Measurements from ENCODE around the gene ACY1. TPM values are rescaled to one million over a fixed set of nuclear protein-coding genes. Genes with fewer than 3 reads are reported as not detected.

ACY1 gene
- total RNA-seq, 1 experiment from 2014 or later = 50.3 TPM

- TF ChIP-seq REST (IDR thresholded peaks at IDR 0.05; ENCODE audit: insufficient read depth in 1 of 2, low read depth in 2 of 2, low read length in 1 of 2) (no peak), SIN3A (IDR thresholded peaks at IDR 0.05; ENCODE audit: borderline replicate concordance, insufficient read depth, low read depth, low read length) (no peak), POLR2AphosphoS5 (IDR thresholded peaks at IDR 0.05; ENCODE audit: low read depth, low read length) (no peak), TCF7L2 (IDR thresholded peaks at IDR 0.05; ENCODE audit: low read depth, low read length) (no peak)
- TF ChIP-seq, protein P1, sequence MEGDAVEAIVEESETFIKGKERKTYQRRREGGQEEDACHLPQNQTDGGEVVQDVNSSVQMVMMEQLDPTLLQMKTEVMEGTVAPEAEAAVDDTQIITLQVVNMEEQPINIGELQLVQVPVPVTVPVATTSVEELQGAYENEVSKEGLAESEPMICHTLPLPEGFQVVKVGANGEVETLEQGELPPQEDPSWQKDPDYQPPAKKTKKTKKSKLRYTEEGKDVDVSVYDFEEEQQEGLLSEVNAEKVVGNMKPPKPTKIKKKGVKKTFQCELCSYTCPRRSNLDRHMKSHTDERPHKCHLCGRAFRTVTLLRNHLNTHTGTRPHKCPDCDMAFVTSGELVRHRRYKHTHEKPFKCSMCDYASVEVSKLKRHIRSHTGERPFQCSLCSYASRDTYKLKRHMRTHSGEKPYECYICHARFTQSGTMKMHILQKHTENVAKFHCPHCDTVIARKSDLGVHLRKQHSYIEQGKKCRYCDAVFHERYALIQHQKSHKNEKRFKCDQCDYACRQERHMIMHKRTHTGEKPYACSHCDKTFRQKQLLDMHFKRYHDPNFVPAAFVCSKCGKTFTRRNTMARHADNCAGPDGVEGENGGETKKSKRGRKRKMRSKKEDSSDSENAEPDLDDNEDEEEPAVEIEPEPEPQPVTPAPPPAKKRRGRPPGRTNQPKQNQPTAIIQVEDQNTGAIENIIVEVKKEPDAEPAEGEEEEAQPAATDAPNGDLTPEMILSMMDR (IDR thresholded peaks at IDR 0.05) = no peak
- Histone ChIP-seq H3K4me1 (ENCODE audit: control insufficient read depth, insufficient read depth, low read length) (no peaks in the 10 kb centered on the region), H3K27ac (ENCODE audit: low read length) (no peak overlapping the region), H3K27me3 (ENCODE audit: control insufficient read depth, insufficient read depth, low read length) (no peaks in the 10 kb centered on the region), H3K36me3 (ENCODE audit: control insufficient read depth, insufficient read depth, low read length) (no peaks in the 10 kb centered on the region), H3K4me3 (ENCODE audit: low read depth in 2 of 2, low read length in 2 of 2) (no peak overlapping the region), H3K9me3 (ENCODE audit: control insufficient read depth, insufficient read depth, low read depth, low read length) (no peaks in the 10 kb centered on the region)
- intact Hi-C loops (cut with micrococcal nuclease; ENCODE audit: unreplicated experiment) (no loop called here), in situ Hi-C loops (cut with HindIII; ENCODE audit: low pct_unique_long_range_greater_than_20kb, low sequenced_read_pairs) (no loop called here)
- ATAC-seq = no peak
- ChIA-PET POLR2A (no interaction called here), CTCF (no interaction called here)
- no peak for DNase-seq (ENCODE audit: low read depth, low spot score)
- no TSS peak for BruUV-seq (replicated peaks)
Measured at GRCh38 chr3:51960386-51960785, 22.9 kb upstream of the ACY1 start.

DNA sequence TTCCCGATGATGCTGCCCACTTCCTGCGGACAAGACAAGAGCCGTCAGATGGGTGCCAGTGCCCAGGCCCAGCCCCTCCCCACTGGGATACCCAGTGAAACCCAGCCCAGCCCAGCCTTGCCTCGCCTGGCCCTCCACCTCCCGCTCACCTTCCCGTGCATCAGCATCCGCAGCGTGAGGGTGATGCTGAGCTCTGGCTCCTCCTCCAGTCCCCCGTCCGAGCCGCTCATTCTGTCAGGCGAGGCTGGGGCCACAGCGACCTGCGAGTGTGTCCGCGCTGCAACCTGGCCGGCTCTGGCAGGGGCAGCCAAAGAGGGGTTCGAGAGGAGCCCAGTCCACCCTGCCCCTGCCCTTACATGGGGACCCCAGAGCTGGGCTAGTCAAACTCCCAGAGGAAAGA is 22.3 kb upstream of the ACY1 start:
- CTCF ChIA-PET = no interaction called here
- ATAC-seq (no peak), DNase-seq (ENCODE audit: low read depth, low spot score) (no peak)
- H3K4me1 ChIP-seq (ENCODE audit: control insufficient read depth, insufficient read depth, low read length) = no peaks in the 10 kb centered on the region
- POLR2A ChIA-PET = no interaction called here
- no peak overlapping the region for H3K4me3 ChIP-seq (ENCODE audit: low read depth in 2 of 2, low read length in 2 of 2)
- H3K9me3 ChIP-seq (ENCODE audit: control insufficient read depth, insufficient read depth, low read depth, low read length) = no peaks in the 10 kb centered on the region
- no peaks in the 10 kb centered on the region for H3K36me3 ChIP-seq (ENCODE audit: control insufficient read depth, insufficient read depth, low read length)
- TF ChIP-seq REST (IDR thresholded peaks at IDR 0.05; ENCODE audit: insufficient read depth in 1 of 2, low read depth in 2 of 2, low read length in 1 of 2) = no peak
- no peak for TF ChIP-seq TCF7L2 (IDR thresholded peaks at IDR 0.05; ENCODE audit: low read depth, low read length)
- TF ChIP-seq POLR2AphosphoS5 (IDR thresholded peaks at IDR 0.05; ENCODE audit: low read depth, low read length) = no peak
- TF ChIP-seq SIN3A (IDR thresholded peaks at IDR 0.05; ENCODE audit: borderline replicate concordance, insufficient read depth, low read depth, low read length) = no peak
- TF ChIP-seq, protein P1 (IDR thresholded peaks at IDR 0.05) = no peak
- BruUV-seq (replicated peaks) = no TSS peak
- no peaks in the 10 kb centered on the region for H3K27me3 ChIP-seq (ENCODE audit: control insufficient read depth, insufficient read depth, low read length)
- in situ Hi-C loops (cut with HindIII; ENCODE audit: low pct_unique_long_range_greater_than_20kb, low sequenced_read_pairs) = no loop called here
- intact Hi-C loops (cut with micrococcal nuclease; ENCODE audit: unreplicated experiment) = no loop called here
- H3K27ac ChIP-seq (ENCODE audit: low read length) = no peak overlapping the region

Data from Panc1 (cell line).